Measurements from ENCODE around the gene DNAH8.

DNA sequence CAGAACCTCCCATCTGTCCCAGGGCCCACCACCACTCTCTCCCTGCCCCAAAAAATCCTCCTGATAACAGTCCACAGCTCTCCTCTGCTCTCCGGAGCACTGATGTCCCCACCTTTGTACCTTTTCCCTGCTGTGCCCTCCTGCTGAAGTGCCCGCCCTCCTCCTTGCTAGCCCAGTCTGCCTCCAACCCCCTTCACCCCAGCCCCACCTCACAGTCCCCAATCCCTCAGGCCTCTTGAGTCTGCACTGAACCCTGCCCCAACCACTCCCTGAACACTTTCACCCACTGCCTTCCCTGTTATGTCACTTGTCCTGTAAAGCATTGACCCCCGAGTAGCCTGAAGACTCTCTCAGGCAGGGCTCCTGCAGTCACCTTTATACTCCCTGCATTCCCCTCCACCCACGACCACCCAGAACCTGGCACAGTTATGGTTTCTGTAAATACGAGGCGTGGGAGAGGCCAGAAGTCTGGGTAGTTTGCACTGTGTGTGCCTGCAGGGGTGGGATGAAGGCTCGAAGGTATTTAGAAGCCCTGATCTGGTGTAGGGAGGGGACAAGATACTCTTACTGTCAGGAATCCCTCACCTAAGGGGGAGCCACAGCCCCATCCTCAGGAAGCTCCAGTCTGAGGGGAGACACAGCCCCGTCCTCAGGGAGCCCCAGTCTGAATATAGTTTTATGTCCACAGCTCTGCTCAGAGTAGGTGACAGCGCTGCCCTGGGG is 338.9 kb downstream of the DNAH8 start:
- TF ChIP-seq, protein P1, sequence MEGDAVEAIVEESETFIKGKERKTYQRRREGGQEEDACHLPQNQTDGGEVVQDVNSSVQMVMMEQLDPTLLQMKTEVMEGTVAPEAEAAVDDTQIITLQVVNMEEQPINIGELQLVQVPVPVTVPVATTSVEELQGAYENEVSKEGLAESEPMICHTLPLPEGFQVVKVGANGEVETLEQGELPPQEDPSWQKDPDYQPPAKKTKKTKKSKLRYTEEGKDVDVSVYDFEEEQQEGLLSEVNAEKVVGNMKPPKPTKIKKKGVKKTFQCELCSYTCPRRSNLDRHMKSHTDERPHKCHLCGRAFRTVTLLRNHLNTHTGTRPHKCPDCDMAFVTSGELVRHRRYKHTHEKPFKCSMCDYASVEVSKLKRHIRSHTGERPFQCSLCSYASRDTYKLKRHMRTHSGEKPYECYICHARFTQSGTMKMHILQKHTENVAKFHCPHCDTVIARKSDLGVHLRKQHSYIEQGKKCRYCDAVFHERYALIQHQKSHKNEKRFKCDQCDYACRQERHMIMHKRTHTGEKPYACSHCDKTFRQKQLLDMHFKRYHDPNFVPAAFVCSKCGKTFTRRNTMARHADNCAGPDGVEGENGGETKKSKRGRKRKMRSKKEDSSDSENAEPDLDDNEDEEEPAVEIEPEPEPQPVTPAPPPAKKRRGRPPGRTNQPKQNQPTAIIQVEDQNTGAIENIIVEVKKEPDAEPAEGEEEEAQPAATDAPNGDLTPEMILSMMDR (IDR thresholded peaks at IDR 0.05 in 4 of 5, conservative IDR thresholded peaks at IDR 0.05 in 1 of 5) = no peak
- no peak for TF ChIP-seq POLR2A (IDR thresholded peaks at IDR 0.05)

Data from gastrocnemius medialis (tissue), 4 donors.